K562 (cell line): ENCODE measurements around the gene NIPAL3. TPM values are rescaled to one million over a fixed set of nuclear protein-coding genes. Genes with fewer than 3 reads are reported as not detected.

Source experiments
- BRD4 ChIP-seq: fragments of 200-600 bp; sonication (generic); IDR thresholded peaks from 2 replicates; pipeline ENCODE4 v1.6.1; 2017; ENCODE audit warnings: inconsistent platforms
- CBFB ChIP-seq: sonication (generic); formaldehyde crosslinking; IDR thresholded peaks from 2 replicates; pipeline ENCODE4 v1.4.0; 2020; ENCODE audit warnings: mild to moderate bottlenecking, missing genetic modification reagents
- CBX1 ChIP-seq: sonication (generic); IDR thresholded peaks from 2 replicates; pipeline ENCODE4 v1.6.1; 2016; ENCODE audit warnings: antibody characterized with exemption, low read depth, mild to moderate bottlenecking
- FUS ChIP-seq: fragments of 200-400 bp; formaldehyde crosslinking; optimal IDR thresholded peaks from 2 replicates; pipeline ENCODE3; 2017; ENCODE audit warnings: low read depth, low read length
- MAZ ChIP-seq, 2 experiments: fragments of 450-650 bp in 1 of 2; sonication (generic) in 1 of 2; formaldehyde crosslinking; IDR thresholded peaks in 1 of 2; conservative IDR thresholded peaks in 1 of 2; 2 replicates each; pipeline versions ENCODE4 v1.4.0 to v1.5.0; 2020; ENCODE audit warnings: mild to moderate bottlenecking in 1 of 2, missing genetic modification reagents in 1 of 2
- MEIS2 ChIP-seq: fragments of 450-650 bp; IDR thresholded peaks from 2 replicates; pipeline ENCODE4 v1.6.1; 2014; ENCODE audit warnings: mild to moderate bottlenecking; ENCODE audit not compliant: partially characterized antibody
- MYNN ChIP-seq, 2 experiments: sonication (generic); formaldehyde crosslinking in 1 of 2; IDR thresholded peaks; 2 replicates each; pipeline versions ENCODE4 v1.5.0 to v1.6.1; 2016 to 2020; ENCODE audit warnings: antibody characterized with exemption in 1 of 2, missing genetic modification reagents in 1 of 2
- NRF1 ChIP-seq, 2 experiments: fragments of 450-650 bp; IDR thresholded peaks in 1 of 2; conservative IDR thresholded peaks in 1 of 2; 2 replicates each; pipeline ENCODE4 v1.6.1; 2014; ENCODE audit warnings: mild to moderate bottlenecking in 2 of 2
- PHB ChIP-seq: fragments of 250-450 bp; sonication (Bioruptor Pico); IDR thresholded peaks from 2 replicates; pipeline ENCODE4 v1.5.0; 2021
- PTBP1 ChIP-seq: fragments of 200-400 bp; formaldehyde crosslinking; IDR thresholded peaks from 2 replicates; pipeline ENCODE4 v1.6.1; 2017; ENCODE audit warnings: low read depth, low read length
- ZBTB7A ChIP-seq: IDR thresholded peaks from 2 replicates; pipeline ENCODE4 v1.6.1; 2011; ENCODE audit warnings: low read depth, mild to moderate bottlenecking, low read length, moderate library complexity, borderline replicate concordance; ENCODE audit not compliant: control insufficient read depth
- ZNF584 ChIP-seq: fragments of 200-800 bp; sonication (Bioruptor generic); IDR thresholded peaks from 2 replicates; pipeline ENCODE4 v1.6.1; 2016; ENCODE audit warnings: low read depth, mild to moderate bottlenecking, missing genetic modification characterization, missing compliant biosample characterization
- polyA plus RNA-seq, 8 experiments: library from polyadenylated mRNA; depleted of rRNA in 4 of 8; stranded (reverse) in 5 of 8; unstranded in 3 of 8; fragments of >200 nt; fragmentation: Nextera tagmentation in 2 of 8; fragmentation: Illumina TruSeq in 1 of 8; extraction: Ambion mirVana in 2 of 8; extraction: Trizol in 1 of 8; gene quantifications; 2 replicates each; pipeline versions ENCODE4 v1.2.1 to v1.2.3, GENCODE V29; 2011 to 2014; ENCODE audit warnings: inconsistent platforms in 1 of 8, missing spikeins in 1 of 8
- total RNA-seq, 7 experiments: library from RNA; depleted of rRNA in 6 of 7; stranded (reverse); fragments of >200 nt in 6 of 7; fragmentation: Illumina TruSeq in 2 of 7; extraction: Trizol in 2 of 7; gene quantifications; 2 replicates each; pipeline versions ENCODE4 v1.2.1 to v1.2.3, GENCODE V29; 2011 to 2021; ENCODE audit warnings: low replicate concordance in 1 of 7
- TF ChIP-seq, protein P1 (sequence below): fragments of 250-450 bp; sonication (Bioruptor Pico); IDR thresholded peaks from 2 replicates; pipeline ENCODE4 v1.4.0; 2020; ENCODE audit warnings: mild to moderate bottlenecking, moderate library complexity, borderline replicate concordance
- TF ChIP-seq, protein P2 (sequence below): sonication (generic); formaldehyde crosslinking; IDR thresholded peaks from 2 replicates; pipeline ENCODE4 v1.8.0; 2022; ENCODE audit warnings: missing genetic modification reagents, mild to moderate bottlenecking, borderline replicate concordance
- TF ChIP-seq, protein P3 (sequence below): fragments of 200-800 bp; sonication (Bioruptor generic); IDR thresholded peaks from 2 replicates; pipeline ENCODE4 v1.6.1; 2017; ENCODE audit warnings: missing genetic modification characterization, missing compliant biosample characterization
- TF ChIP-seq, protein P4 (sequence below): fragments of 250-450 bp; sonication (Bioruptor Pico); IDR thresholded peaks from 2 replicates; pipeline ENCODE4 v1.4.0; 2020

Gene NIPAL3
- total and polyA plus RNA-seq, 9 of the 15 experiments (the other 6 are each of a cell fraction or from before 2014, with no cell fraction given) = 10.5 to 26.3 (median 16.0) TPM

DNA sequence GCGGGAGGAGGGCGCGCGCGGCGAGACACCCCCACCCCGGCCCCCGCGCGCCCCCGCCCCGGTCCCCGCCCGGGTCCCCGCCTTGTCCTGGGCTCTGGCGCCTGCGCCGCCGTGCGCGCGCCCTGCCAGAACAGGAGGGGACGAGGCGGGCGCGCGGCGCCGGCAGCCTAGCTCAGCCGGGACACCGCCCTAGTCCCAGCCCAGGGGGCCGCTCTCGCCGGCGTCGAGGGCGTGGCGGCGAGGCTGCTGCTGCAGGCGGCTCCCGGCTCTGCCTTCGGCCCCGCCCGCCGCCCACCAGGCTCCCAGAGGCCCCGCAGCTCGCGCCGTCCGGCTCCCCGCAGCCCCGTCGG, 87.1 kb downstream of the NIPAL3 start, which contains the start of gene RCAN3 (continued):
- no peak for TF ChIP-seq MYNN (IDR thresholded peaks at IDR 0.05)
- no peak for TF ChIP-seq MYNN (CRISPR knock-in tag; IDR thresholded peaks at IDR 0.05)
- TF ChIP-seq, protein P1, sequence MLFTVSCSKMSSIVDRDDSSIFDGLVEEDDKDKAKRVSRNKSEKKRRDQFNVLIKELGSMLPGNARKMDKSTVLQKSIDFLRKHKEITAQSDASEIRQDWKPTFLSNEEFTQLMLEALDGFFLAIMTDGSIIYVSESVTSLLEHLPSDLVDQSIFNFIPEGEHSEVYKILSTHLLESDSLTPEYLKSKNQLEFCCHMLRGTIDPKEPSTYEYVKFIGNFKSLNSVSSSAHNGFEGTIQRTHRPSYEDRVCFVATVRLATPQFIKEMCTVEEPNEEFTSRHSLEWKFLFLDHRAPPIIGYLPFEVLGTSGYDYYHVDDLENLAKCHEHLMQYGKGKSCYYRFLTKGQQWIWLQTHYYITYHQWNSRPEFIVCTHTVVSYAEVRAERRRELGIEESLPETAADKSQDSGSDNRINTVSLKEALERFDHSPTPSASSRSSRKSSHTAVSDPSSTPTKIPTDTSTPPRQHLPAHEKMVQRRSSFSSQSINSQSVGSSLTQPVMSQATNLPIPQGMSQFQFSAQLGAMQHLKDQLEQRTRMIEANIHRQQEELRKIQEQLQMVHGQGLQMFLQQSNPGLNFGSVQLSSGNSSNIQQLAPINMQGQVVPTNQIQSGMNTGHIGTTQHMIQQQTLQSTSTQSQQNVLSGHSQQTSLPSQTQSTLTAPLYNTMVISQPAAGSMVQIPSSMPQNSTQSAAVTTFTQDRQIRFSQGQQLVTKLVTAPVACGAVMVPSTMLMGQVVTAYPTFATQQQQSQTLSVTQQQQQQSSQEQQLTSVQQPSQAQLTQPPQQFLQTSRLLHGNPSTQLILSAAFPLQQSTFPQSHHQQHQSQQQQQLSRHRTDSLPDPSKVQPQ (CRISPR knock-in tag) = no peak
- no peak for TF ChIP-seq CBX1
- TF ChIP-seq, protein P2, sequence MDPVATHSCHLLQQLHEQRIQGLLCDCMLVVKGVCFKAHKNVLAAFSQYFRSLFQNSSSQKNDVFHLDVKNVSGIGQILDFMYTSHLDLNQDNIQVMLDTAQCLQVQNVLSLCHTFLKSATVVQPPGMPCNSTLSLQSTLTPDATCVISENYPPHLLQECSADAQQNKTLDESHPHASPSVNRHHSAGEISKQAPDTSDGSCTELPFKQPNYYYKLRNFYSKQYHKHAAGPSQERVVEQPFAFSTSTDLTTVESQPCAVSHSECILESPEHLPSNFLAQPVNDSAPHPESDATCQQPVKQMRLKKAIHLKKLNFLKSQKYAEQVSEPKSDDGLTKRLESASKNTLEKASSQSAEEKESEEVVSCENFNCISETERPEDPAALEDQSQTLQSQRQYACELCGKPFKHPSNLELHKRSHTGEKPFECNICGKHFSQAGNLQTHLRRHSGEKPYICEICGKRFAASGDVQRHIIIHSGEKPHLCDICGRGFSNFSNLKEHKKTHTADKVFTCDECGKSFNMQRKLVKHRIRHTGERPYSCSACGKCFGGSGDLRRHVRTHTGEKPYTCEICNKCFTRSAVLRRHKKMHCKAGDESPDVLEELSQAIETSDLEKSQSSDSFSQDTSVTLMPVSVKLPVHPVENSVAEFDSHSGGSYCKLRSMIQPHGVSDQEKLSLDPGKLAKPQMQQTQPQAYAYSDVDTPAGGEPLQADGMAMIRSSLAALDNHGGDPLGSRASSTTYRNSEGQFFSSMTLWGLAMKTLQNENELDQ (CRISPR knock-in tag) = no peak
- TF ChIP-seq NRF1 (conservative IDR thresholded peaks at IDR 0.05 in 1 of 2, IDR thresholded peaks at IDR 0.05 in 1 of 2) = peak; percentile 65 to 73; a peak in 2 of 4 replicates
- TF ChIP-seq MAZ (CRISPR knock-in tag; conservative IDR thresholded peaks at IDR 0.05 in 1 of 2, IDR thresholded peaks at IDR 0.05 in 1 of 2) = peak; percentile 9 to 51; a peak in 2 of 4 replicates
- TF ChIP-seq, protein P3, sequence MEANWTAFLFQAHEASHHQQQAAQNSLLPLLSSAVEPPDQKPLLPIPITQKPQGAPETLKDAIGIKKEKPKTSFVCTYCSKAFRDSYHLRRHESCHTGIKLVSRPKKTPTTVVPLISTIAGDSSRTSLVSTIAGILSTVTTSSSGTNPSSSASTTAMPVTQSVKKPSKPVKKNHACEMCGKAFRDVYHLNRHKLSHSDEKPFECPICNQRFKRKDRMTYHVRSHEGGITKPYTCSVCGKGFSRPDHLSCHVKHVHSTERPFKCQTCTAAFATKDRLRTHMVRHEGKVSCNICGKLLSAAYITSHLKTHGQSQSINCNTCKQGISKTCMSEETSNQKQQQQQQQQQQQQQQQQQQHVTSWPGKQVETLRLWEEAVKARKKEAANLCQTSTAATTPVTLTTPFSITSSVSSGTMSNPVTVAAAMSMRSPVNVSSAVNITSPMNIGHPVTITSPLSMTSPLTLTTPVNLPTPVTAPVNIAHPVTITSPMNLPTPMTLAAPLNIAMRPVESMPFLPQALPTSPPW (CRISPR knock-in tag) = peak; percentile 96
- 0 out of 2 replicates have a peak, but pooled peaks have one; percentile 31 for TF ChIP-seq ZNF584 (CRISPR knock-in tag)
- TF ChIP-seq ZBTB7A = peak; percentile 84; the same call in 1 of the 2 replicates
- TF ChIP-seq PTBP1 = no peak
- no peak for TF ChIP-seq BRD4
- TF ChIP-seq, protein P4, sequence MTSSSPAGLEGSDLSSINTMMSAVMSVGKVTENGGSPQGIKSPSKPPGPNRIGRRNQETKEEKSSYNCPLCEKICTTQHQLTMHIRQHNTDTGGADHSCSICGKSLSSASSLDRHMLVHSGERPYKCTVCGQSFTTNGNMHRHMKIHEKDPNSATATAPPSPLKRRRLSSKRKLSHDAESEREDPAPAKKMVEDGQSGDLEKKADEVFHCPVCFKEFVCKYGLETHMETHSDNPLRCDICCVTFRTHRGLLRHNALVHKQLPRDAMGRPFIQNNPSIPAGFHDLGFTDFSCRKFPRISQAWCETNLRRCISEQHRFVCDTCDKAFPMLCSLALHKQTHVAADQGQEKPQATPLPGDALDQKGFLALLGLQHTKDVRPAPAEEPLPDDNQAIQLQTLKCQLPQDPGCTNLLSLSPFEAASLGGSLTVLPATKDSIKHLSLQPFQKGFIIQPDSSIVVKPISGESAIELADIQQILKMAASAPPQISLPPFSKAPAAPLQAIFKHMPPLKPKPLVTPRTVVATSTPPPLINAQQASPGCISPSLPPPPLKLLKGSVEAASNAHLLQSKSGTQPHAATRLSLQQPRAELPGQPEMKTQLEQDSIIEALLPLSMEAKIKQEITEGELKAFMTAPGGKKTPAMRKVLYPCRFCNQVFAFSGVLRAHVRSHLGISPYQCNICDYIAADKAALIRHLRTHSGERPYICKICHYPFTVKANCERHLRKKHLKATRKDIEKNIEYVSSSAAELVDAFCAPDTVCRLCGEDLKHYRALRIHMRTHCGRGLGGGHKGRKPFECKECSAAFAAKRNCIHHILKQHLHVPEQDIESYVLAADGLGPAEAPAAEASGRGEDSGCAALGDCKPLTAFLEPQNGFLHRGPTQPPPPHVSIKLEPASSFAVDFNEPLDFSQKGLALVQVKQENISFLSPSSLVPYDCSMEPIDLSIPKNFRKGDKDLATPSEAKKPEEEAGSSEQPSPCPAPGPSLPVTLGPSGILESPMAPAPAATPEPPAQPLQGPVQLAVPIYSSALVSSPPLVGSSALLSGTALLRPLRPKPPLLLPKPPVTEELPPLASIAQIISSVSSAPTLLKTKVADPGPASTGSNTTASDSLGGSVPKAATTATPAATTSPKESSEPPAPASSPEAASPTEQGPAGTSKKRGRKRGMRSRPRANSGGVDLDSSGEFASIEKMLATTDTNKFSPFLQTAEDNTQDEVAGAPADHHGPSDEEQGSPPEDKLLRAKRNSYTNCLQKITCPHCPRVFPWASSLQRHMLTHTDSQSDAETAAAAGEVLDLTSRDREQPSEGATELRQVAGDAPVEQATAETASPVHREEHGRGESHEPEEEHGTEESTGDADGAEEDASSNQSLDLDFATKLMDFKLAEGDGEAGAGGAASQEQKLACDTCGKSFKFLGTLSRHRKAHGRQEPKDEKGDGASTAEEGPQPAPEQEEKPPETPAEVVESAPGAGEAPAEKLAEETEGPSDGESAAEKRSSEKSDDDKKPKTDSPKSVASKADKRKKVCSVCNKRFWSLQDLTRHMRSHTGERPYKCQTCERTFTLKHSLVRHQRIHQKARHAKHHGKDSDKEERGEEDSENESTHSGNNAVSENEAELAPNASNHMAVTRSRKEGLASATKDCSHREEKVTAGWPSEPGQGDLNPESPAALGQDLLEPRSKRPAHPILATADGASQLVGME (CRISPR knock-in tag) = no peak
- TF ChIP-seq MEIS2 = peak; percentile 24
- TF ChIP-seq PHB (CRISPR knock-in tag) = no peak
- TF ChIP-seq FUS = no peak
- no peak for TF ChIP-seq CBFB (CRISPR knock-in tag)
